GM19452 (cell line): Measurements from ENCODE around the gene AARS2.

Experiments used
- ATAC-seq: cut with Tn5 transposase; IDR thresholded peaks from one replicate; pipeline ENCODE4 v1.9.1; 2021; ENCODE audit not compliant: unreplicated experiment

AARS2 gene

DNA sequence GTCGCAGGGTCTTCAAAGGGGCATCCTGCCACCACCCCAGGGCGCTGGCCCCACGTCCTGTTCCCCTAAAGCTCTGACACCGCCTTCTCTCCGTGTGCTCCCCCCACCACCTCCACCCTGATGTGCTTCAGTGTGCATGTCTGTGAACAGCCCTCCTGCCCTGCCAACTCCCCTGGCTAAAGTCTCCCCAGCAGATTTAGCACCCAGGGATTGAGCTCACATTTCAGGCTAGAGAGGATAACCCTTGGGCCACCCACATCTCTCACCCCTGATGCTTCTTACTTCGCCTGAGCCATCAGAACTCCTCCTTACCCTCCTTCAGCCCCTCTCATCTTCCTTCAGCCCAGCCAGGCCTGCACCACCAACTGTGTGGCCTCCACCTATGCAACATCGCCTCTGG lies 35.4 kb downstream of the AARS2 start:
- no peak for ATAC-seq

DNA sequence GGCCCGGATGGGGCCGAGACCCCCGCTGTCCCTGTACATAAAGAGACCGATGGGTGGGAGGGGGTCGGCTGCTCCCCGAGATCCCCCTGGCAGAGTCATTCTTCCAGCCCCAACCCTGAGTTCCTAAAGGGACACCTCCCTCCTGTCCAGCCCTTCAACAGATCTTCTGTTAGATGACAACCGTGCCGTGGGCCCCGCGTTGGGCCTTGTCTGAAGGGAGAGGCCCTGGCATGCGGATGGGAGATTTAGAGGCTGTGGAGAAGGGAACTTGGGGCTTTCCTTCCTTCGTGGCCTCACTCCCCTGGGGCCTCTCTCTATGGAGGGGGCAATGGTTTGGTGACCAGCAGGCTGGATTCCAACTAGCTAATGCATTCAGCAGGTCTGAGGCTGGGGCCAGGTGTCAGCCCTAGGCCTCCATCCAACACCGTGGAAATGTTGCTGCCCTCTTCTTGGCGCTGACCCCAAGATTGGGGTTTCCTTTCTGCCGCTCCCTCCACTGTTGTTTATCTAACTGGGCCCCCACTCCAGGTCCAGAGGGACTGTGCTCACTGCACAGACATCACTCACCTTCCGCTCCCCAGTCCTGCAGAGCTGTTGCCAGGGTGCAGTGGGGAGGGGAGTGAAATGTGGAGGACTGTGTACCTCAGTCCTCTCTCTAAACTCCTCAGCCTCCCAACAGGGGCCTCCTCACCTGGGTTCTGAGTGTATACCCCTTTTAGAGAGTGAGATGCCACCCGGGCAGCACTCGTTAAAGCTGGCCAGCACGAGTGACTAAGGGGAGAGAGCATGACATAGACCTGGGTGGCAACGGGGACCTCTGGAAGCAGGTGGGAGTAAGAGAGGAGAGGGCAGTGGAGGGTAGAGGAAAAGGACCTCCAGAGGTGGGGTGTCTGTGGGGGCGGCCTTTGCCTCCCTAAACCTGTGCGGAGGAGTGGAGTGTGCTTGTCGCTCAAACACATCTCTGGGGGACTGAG lies 36.2 kb downstream of the AARS2 start:
- no peak for ATAC-seq

DNA sequence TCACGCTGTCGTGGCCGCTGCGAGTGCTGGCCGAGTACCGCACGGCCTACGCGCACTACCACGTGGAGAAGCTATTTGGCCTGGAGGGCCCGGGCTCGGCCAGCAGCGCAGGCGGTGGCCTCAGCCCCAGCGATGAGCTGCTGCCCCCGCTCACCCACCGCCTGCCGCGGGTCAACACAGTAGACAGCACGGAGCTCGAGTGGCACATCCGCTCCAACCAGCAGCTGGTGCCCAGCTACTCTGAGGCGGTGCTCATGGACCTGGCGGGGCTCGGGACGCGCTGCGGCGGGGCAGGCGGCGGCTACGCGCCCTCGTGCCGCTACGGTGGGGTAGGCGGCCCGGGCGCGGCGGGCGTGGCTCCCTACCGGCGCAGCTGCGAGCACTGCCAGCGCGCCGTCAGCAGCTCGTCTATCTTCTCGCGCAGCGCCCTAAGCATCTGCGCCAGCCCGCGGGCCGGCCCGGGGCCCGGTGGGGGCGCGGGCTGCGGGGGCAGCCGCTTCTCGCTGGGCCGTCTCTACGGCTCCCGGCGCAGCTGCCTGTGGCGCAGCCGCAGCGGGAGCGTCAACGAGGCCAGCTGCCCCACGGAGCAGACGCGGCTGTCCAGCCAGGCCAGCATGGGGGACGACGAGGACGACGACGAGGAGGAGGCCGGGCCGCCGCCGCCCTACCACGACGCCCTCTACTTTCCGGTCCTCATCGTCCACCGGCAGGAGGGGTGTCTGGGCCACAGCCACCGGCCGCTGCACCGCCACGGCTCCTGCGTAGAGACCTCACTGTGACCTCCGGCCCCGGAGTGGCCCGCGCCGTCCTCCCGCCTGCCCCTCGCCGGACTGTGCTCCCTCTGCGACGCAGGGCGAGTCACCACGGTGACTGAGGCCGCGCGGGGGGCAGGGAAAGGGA lies 37.1 kb downstream of the AARS2 start:
- no peak for ATAC-seq

DNA sequence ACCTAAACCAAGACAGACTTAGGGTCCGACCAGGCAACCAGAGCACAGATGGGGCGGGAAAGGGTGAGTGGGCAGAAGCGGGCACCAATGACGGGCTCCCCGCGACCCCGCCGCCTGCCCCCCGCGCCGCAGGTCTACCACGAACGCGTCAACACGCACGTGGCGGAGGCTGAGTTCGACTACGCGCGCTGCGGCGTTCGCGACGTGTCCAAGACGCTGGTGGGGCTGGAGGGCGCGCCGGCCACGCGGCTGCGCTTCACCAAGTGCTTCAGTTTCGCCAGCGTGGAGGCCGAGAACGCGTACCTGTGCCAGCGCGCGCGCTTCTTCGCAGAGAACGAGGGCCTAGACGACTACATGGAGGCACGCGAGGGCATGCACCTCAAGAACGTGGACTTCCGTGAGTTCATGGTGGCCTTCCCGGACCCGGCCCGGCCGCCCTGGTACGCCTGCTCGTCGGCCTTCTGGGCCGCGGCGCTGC lies 37.8 kb downstream of the AARS2 start:
- no peak for ATAC-seq

DNA sequence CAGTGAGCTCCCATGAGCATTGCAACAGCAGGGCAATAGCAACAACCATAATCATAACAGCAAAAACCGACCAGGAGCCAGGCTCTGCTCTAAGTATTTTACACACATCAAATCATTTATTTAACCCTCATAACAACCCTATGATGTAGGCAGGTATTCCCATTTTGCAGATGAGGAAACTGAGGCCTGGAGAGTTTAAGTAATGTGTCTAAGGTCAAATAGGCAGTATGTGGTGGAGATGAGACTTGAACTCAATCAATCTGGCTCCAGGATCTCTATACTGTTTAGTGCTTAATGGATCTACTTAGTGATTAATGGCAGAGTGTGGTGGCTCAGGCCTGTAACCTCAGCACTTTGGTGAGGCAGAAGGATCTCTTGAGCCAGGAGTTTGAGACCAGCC lies 39.5 kb downstream of the AARS2 start:
- no peak for ATAC-seq

DNA sequence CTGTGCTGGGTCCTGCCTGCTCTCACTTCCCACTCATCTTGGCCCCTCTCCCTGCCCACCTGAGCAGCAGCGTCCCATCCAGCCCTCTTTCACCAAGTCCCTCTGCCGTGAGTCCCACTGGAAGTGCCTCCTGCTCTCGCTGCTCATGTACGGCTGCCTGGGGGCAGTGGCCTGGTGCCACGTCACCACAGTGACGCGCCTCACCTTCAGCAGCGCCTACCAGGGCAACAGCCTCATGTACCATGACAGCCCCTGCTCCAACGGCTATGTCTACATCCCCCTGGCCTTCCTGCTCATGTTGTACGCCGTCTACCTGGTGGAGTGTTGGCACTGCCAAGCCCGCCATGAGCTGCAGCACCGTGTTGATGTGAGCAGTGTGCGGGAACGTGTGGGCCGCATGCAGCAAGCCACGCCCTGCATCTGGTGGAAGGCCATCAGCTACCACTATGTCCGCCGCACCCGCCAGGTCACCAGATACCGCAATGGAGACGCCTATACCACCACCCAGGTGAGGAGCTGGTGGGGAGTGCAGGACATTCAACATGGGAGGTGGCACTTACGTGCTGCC lies 40.1 kb downstream of the AARS2 start:
- ATAC-seq, result no peak

DNA sequence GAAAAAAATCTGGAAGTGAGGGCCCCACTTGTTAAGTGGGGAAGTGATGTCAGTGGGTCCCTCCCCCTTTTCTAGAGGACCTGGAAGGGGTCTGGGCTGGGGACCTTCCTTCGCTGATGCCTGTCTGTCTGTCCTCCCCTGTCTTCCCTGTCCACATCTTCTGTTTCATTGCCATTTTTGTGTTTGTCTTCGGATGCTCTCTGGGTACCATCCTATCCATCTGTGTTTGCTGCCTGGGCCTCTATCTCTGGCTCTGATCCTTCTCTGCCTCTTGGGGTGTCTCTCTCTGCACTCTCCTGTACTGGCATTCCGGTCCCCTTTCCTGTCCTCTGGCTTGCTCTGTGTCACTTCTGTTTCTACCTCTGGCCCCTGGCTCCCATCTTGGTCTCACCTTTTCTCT lies 40.6 kb downstream of the AARS2 start:
- no peak for ATAC-seq

DNA sequence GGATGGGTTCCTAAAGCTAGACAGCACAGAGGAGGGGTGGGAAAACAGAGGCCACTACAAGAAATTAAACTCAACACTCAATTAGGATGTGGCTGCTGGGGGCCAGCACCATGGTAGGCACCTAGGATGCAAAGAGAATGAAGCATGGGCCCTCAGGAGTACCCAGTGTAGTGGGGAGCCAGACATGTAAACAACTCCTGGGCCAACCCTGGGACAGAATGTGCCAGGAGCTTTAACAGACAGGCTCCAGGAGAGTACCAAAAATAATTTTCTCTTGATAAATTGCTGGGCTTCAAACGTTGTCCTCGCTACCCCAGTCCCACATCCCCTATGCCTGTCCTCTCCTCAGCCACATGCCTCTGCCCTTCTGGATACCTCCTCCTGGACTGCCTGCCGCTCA lies 41.2 kb downstream of the AARS2 start:
- no peak for ATAC-seq

DNA sequence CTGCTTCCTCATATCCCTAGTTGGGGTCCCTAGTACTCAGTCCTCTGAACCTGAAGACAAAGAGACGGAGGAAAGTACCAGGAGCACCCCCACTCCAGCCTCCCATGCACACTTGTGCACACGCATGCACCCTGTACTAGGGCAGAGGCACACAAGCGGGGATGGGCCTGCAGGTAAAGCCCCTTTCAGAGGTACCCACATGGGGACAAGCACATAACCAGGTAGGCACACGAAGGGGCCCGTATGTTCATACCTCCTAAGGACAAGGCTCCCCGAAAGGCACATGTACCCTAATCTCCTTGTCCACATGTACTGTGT lies 41.8 kb downstream of the AARS2 start:
- ATAC-seq, result no peak

DNA sequence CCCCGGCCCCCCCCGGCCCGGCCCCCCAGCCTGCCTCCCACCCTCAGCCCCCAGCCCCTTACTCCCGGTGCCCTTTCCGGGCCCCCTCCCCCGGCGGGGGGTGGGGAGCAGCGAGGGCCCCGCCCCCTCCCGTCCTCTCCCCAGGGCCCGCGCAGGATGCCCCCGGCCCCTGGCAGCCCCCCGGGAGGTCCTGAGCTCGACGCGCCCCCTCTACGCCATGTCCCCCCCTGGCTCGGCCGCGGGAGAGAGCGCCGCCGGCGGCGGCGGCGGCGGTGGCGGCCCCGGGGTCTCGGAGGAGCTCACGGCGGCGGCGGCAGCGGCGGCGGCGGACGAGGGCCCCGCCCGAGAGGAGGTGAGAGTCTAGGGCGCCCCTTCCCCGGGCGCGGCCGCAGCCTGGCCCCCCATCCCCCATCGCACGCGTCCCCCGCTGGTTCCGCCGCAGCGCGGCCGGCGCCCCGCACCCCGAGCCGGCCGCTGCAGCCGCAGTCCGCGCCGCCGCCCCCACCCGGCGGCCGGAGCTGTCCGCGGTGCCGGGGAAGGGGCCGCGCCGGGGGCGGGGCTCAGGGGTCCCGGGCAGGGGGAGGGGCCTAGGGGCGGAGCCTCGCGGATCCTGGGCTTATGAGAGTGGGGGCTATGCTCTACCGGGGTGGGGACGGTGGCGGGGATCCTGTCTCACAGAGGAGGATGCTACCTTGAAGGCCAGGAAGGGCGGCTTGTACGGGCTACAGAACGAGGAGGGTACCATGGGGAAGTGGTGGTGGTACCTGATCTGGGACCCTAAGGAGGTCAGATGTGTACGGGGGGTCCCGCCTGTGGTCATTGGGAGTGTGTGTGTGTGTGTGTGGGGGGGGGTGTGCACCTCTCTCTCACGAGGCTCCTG lies 42.4 kb downstream of the AARS2 start:
- ATAC-seq, result no peak

DNA sequence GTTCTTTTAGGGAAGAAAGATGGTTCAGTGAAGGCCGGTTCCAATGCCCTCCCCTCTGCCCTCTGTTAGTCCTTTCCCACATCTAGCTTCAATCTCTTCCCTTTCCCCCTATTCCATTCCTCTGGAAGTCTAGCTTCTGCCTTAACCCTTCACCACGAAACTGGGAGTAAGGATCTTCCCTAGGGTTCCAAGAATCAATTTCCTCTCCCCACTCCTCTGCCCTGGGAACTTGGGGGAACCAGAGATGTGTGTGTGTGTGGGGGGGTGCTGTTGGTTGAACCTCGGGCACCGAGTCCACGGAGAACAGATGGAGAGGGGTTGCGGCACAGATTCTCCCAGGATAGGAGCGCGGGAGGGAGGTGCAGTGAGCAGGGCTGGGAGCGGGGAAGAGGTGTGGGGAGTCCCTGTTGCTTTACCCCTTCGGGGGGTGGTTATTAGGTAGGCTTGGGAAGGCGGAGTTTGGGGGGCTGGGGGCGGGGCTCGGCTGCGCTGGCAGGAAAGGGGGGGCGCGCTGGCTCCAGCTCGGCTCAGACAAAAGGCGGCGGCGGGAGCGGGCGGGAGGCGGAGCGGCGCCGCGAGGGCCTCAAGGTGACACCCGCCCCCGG lies 43.1 kb downstream of the AARS2 start, which contains the start of gene TMEM151B:
TMEM151B (plus strand) TSS at position 530 of the 605 bp plus-strand sequence. CDS start 293 bp downstream, outside the sequence.
- ATAC-seq, result no peak

DNA sequence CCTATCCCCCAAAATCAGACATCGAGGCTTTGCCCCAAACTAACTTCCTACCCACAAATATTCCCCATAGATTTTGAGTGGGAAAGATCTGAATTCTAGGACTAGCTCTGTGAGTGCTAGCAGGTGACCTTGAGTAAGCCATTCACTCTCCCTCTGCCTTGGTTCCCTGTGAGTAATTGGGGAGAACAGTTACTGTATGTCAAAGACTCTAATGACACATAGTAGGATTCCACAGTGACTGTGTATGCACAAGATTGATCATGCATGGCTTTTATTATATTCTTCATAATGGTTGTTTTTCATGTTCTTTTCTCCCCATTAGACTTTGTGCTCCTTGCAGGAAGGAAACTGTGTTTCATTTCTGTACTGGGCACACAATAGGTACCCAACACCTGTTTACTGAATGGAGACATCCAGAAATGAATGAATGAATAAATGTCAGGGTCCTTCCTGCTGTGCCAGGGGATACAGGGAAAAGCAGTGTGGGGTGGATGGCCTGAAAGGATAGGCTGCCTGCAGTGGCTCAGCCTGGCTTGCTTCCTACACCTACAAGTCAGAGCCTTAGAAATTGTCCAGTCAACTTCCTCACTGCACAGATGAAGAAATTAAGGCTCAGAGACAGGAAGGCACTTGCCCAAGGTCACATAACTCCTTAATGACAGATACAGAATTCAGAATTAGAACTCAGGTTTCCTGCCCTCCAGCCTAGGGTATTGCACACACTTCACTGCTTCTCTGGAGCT lies 43.8 kb downstream of the AARS2 start:
- no peak for ATAC-seq

DNA sequence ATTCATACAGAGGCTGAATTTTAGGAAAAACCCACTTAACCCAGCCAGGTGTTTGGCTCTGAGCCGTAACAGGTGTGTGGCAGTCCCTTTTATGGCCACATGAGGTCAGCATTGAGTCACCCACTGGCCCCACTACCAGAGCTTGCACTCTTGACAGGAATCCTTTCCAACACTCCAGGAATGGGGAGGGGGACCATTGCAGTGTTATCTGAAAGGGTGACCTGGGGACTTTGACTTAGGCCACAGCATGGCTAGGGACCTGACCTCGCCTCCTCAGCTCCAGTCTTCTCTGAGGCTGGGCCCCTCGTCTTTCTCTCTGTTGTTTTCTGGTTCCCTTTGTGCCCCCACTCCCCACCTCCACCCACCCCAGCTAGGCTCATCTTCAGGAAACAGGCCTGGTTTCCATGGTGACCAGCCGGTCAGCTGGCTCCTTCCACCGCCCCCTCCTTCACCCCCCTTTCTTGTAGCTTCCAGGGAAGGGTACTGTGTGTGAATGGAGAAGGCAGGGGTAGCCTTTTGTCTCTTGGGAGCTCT lies 45.0 kb downstream of the AARS2 start:
- no peak for ATAC-seq

DNA sequence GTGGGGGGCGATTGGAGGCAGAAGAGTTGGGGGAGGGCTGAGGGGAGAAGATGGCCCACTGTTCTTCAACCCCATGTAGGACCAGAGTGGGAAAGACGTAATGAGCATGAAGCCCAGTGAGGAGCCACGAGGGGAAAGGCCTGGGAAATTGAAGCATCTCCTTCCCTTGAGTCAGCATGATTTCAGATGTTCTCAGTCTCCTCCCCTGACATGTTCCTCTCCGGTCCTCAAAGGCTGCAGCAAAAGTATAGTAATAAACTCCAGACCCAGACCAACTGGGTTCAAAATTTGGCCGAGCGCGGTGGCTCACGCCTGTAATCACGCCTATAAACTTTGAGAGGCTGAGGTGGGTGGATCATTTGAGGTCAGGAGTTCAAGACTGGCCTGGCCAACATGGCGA lies 45.9 kb downstream of the AARS2 start:
- ATAC-seq, result no peak

DNA sequence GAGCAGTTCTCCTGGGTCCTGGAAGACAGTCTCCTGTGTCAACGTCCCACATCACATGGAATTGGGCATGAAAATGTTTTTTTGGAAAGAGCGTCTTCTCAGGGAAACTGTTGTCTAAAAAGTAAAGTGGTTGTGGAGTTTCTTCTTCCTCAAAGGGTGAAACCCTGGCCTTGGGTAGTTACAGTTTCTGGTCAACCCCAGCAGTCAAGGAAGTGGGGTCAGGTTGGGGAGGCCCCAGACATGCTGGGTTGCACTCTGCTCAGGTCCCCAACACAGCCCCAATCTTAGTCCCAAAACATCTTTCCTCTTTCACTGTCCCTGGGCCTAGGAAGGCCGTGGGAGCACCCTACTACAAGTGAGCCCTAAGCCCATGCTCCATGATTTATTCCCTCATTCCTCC lies 46.8 kb downstream of the AARS2 start:
- peak; percentile 33 for ATAC-seq

DNA sequence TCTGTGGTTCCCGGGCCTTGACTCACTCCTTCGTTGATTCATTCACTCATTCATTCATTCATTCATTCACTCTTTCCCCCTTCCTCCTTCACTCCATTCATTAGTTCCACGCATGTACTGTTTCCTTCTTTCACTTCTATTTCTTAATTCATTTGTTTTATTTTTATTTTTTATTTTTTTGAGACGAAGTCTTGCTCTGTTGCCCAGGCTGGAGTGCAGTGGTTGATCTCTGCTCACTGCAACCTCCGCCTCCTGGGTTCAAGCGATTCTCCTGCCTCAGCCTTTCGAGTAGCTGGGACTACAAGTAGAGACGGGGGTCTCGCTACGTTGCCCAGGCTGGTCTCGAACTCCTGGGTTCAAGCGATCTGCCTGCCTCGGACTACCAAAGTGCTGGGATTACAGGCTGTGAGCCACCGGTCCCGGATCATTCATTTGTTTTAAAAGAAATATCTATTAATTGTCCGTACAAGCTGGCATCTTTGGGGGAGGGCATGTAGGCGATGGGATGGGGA lies 47.4 kb downstream of the AARS2 start:
- no peak for ATAC-seq

DNA sequence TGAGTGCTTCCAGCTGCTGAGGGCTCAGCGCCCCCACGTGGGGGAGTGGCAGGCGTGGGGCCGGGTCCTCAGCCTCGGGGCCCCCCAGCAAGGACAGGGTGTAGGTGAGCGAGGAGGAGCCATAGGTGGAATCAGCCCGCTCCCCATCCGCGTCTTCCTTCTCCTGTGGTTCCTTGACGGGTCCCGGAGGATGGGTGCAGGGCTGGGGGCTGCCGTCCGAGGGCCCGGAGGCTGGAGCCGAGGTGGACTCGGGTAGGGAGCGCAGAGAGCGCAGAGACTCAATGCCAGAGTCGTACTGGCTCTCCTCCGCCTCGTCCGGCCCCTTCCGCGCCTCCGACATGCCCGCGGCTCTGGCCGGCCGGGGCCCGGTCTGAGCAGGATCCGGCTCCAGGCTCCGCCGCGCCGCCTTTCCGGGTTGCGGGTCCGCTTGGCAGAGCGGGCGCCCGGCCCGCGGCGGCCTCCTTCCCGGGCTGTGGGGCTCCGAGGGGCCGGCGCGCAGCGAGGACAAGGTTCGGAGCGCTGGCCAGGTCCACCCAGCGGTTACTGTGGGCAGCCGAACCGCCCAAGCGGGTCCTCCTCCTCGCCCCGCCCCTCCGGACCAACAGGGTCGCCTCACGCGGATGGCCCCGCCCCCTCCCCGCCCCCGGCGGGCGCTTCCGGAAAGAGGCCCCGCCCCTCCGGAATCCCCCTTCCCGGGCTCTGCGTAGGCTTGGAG lies 48.0 kb downstream of the AARS2 start, which contains the start of gene NFKBIE:
NFKBIE (minus strand) TSS at position 545 of the 715 bp plus-strand sequence; CDS start at position 340, 205 bp downstream.
- peak; percentile 40 for ATAC-seq
